Adrenal gland (tissue), 12 donors: ENCODE data around the gene TGM4. TPM values are rescaled to one million over a fixed set of nuclear protein-coding genes. Genes with fewer than 3 reads are reported as not detected.
A peak's percentile ranks its signal among the peaks of the same experiment; 100 is the strongest.

Experiments used
- DNase-seq, 7 donors: peaks; one replicate each; pipeline ENCODE4 v3.0.0-alpha.2; 2019 to 2020
- H3K27ac ChIP-seq, 5 donors: fragments of 200-600 bp; sonication (generic) in 4 of 5; 1 replicate in 3 of 5; 2 replicates in 2 of 5; pipeline versions ENCODE4 v1.5.1 to v1.8.0; 2016 to 2020; ENCODE audit warnings: mild to moderate bottlenecking in 1 of 5
- H3K27me3 ChIP-seq: fragments of 200-600 bp; 2 replicates; pipeline ENCODE4 v1.8.0; 2021
- H3K36me3 ChIP-seq, 2 donors: fragments of 200-600 bp; replicated peaks in 1 of 2; 1 replicate in 1 of 2; 2 replicates in 1 of 2; pipeline versions ENCODE4 v1.5.1 to v1.8.0; 2018 to 2022
- H3K4me1 ChIP-seq, 2 donors: fragments of 200-600 bp; replicated peaks in 1 of 2; 1 replicate in 1 of 2; 2 replicates in 1 of 2; pipeline versions ENCODE4 v1.5.1 to v1.8.0; 2018 to 2021
- H3K4me3 ChIP-seq, 4 donors: fragments of 200-600 bp; sonication (generic) in 3 of 4; one replicate each; pipeline ENCODE4 v1.5.1; 2016 to 2018
- H3K9me3 ChIP-seq, 3 donors: fragments of 200-600 bp; sonication (generic) in 1 of 3; replicated peaks in 1 of 3; 1 replicate in 2 of 3; 2 replicates in 1 of 3; pipeline versions ENCODE4 v1.5.1 to v1.8.0; 2016 to 2021
- CTCF ChIP-seq, 6 experiments: fragments of 450-650 bp in 4 of 6; fragments of 200-600 bp in 2 of 6; sonication (generic) in 1 of 6; IDR thresholded peaks; 1 replicate in 5 of 6; 2 replicates in 1 of 6; pipeline versions ENCODE4 v1.5.1 to v1.8.0; 2016 to 2021; ENCODE audit warnings: antibody characterized with exemption in 6 of 6, mild to moderate bottlenecking in 2 of 6, moderate library complexity in 1 of 6
- POLR2A ChIP-seq, 2 donors: fragments of 450-650 bp; IDR thresholded peaks; one replicate each; pipeline ENCODE4 v1.6.1; 2017; ENCODE audit warnings: antibody characterized with exemption in 2 of 2, mild to moderate bottlenecking in 2 of 2, moderate library complexity in 1 of 2
- WGBS, 4 donors: extraction: QIAGEN DNeasy Blood & Tissue Kit in 2 of 4; methylation state at CpG; one replicate each; pipeline versions ENCODE4 v1.1.5 to v1.1.7; 2013 to 2017; 5-methylcytosine and 5-hydroxymethylcytosine counted together
- intact Hi-C, 2 donors: fragments of 100-400 bp; cut with DNase I; formaldehyde crosslinking; loops; one replicate each; pipeline versions ENCODE4 v1.14.1 to v1.15.0; 2022 to 2023
- polyA plus RNA-seq, 3 donors: library from polyadenylated mRNA; stranded (reverse); fragments of 200-250 nt in 2 of 3; fragments of 350-450 nt in 1 of 3; fragmentation: Illumina TruSeq in 1 of 3; extraction: RNeasy Lipid Tissue Mini Kit (QIAGEN cat#74804) in 1 of 3; gene quantifications; one replicate each; pipeline ENCODE4 v1.2.3, GENCODE V29; 2013 to 2014
- total RNA-seq, 9 donors: library from RNA; depleted of rRNA in 4 of 9; stranded (reverse); fragments of >200 nt in 4 of 9; fragments of 120-200 nt in 1 of 9; fragmentation: NEBNext Ultra II Directional in 1 of 9; extraction: Animal tissue kit (Norgen Biotek cat#: 25700) in 1 of 9; gene quantifications; one replicate each; pipeline versions ENCODE4 v1.1.0 to v1.2.4, GENCODE V29; 2013 to 2023
- donor health status: healthy with polysubstance abuse.
- donor health status: Bipolar disorder and iron deficiency.
- donor health status: DM: yes; HTN: yes; CAD: no.
- donor health status: DM: no; HTN: no; CAD: no.
- donor health status: DM: no; HTN: no; CAD: no.
- donor health status: DM: yes; HTN: yes; CAD: no.

The TGM4 gene
- total and polyA plus RNA-seq, 12 donors = 0.10 to 2.2 (median 0.22) TPM; not detected in 5

- no peaks in the 10 kb centered on the region for H3K36me3 ChIP-seq
- H3K4me1 ChIP-seq = no peaks in the 10 kb centered on the region
- H3K27me3 ChIP-seq = peaks cover 6% of the 10 kb centered on the region
- H3K27ac ChIP-seq = no peak overlapping the region
- DNase-seq = no peak
- WGBS, 4 donors = 53 to 66% (median 62%) methylated on average over 3 to 4 of the region's 4 CpGs
- H3K4me3 ChIP-seq = no peak overlapping the region
- TF ChIP-seq POLR2A (IDR thresholded peaks at IDR 0.05) (no peak), CTCF (IDR thresholded peaks at IDR 0.05) (no peak)
- intact Hi-C loops = no loop called here
- H3K9me3 ChIP-seq = no peaks in the 10 kb centered on the region
Observed at GRCh38 chr3:44883999-44884431, 9.6 kb downstream of the TGM4 start.

- no peak overlapping the region for H3K4me3 ChIP-seq
- peaks cover 6% of the 10 kb centered on the region for H3K27me3 ChIP-seq
- intact Hi-C loops = no loop called here
- DNase-seq = peak; percentile 45 to 77 (median 69)
- H3K27ac ChIP-seq = no peak overlapping the region
- H3K36me3 ChIP-seq = no peaks in the 10 kb centered on the region
- no peaks in the 10 kb centered on the region for H3K9me3 ChIP-seq
- TF ChIP-seq CTCF (IDR thresholded peaks at IDR 0.05) (no peak), POLR2A (IDR thresholded peaks at IDR 0.05) (no peak)
- H3K4me1 ChIP-seq = no peaks in the 10 kb centered on the region
- WGBS, 4 donors = 35 to 44% (median 38%) methylated on average over 4 of the region's 4 CpGs
Observed at GRCh38 chr3:44885618-44886017, 11.2 kb downstream of the TGM4 start.

- WGBS, 4 donors = 66 to 73% (median 70%) methylated on average over 3 of the region's 3 CpGs
- DNase-seq = no peak
- TF ChIP-seq POLR2A (IDR thresholded peaks at IDR 0.05) = no peak
- no peak for TF ChIP-seq CTCF (IDR thresholded peaks at IDR 0.05)
- Histone ChIP-seq H3K27ac (no peak overlapping the region), H3K4me1 (no peaks in the 10 kb centered on the region), H3K9me3 (no peaks in the 10 kb centered on the region), H3K27me3 (peaks cover 6% of the 10 kb centered on the region), H3K4me3 (no peak overlapping the region), H3K36me3 (no peaks in the 10 kb centered on the region)
- intact Hi-C loops = no loop called here
Observed at GRCh38 chr3:44886561-44886960, 12.2 kb downstream of the TGM4 start.

- Histone ChIP-seq H3K4me3 (no peak overlapping the region), H3K9me3 (no peaks in the 10 kb centered on the region), H3K36me3 (no peaks in the 10 kb centered on the region), H3K27ac (no peak overlapping the region), H3K27me3 (peaks cover 6% of the 10 kb centered on the region), H3K4me1 (no peaks in the 10 kb centered on the region)
- no peak for DNase-seq
- intact Hi-C loops = no loop called here
- 58 to 73% (median 72%) methylated on average over 7 of the region's 7 CpGs for WGBS, 4 donors
- TF ChIP-seq CTCF (IDR thresholded peaks at IDR 0.05) (no peak), POLR2A (IDR thresholded peaks at IDR 0.05) (no peak)
Observed at GRCh38 chr3:44887101-44887500, 12.7 kb downstream of the TGM4 start.
